Hepatocyte (in vitro differentiated cells): ENCODE measurements around the gene CA11. TPM values are rescaled to one million over a fixed set of nuclear protein-coding genes. Genes with fewer than 3 reads are reported as not detected.

Experiments used
- DNase-seq: peaks from one replicate; pipeline ENCODE4 v3.0.0-alpha.2; 2016; ENCODE audit warnings: low spot score
- H2AFZ ChIP-seq: fragments of 200-600 bp; sonication (generic); 2 replicates; pipeline ENCODE4 v1.6.0; 2016; ENCODE audit warnings: antibody characterized with exemption, mild to moderate bottlenecking
- H3K27ac ChIP-seq: fragments of 200-600 bp; sonication (generic); 2 replicates; pipeline ENCODE4 v1.5.1; 2016; ENCODE audit warnings: mild to moderate bottlenecking
- H3K27me3 ChIP-seq: fragments of 200-600 bp; sonication (generic); 2 replicates; pipeline ENCODE4 v1.6.1; 2016
- H3K36me3 ChIP-seq: fragments of 200-600 bp; sonication (generic); replicated peaks from 2 replicates; pipeline ENCODE4 v1.5.1; 2016; ENCODE audit warnings: low read depth; ENCODE audit not compliant: insufficient read depth
- H3K4me1 ChIP-seq: fragments of 200-600 bp; sonication (generic); 2 replicates; pipeline ENCODE4 v1.5.1; 2016; ENCODE audit warnings: mild to moderate bottlenecking, moderate library complexity; ENCODE audit not compliant: insufficient read depth
- H3K4me2 ChIP-seq: fragments of 200-600 bp; sonication (generic); 2 replicates; pipeline ENCODE4 v1.6.0; 2016
- H3K4me3 ChIP-seq: fragments of 200-600 bp; sonication (generic); 2 replicates; pipeline ENCODE4 v1.5.1; 2016; ENCODE audit warnings: mild to moderate bottlenecking
- H3K79me2 ChIP-seq: fragments of 200-600 bp; sonication (generic); 2 replicates; pipeline ENCODE4 v1.6.0; 2017; ENCODE audit warnings: mild to moderate bottlenecking
- H3K9me2 ChIP-seq: fragments of 200-600 bp; sonication (generic); replicated peaks from 2 replicates; pipeline ENCODE4 v1.6.0; 2017; ENCODE audit warnings: mild to moderate bottlenecking; ENCODE audit not compliant: insufficient read depth
- H3K9me3 ChIP-seq: fragments of 200-600 bp; sonication (generic); 2 replicates; pipeline ENCODE4 v1.5.1; 2016; ENCODE audit warnings: low read depth, mild to moderate bottlenecking
- H4K20me1 ChIP-seq: fragments of 200-600 bp; sonication (generic); 2 replicates; pipeline ENCODE4 v1.6.0; 2016; ENCODE audit warnings: mild to moderate bottlenecking; ENCODE audit not compliant: insufficient read depth, poor library complexity, severe bottlenecking
- EZH2 ChIP-seq: fragments of 200-600 bp; sonication (generic); IDR thresholded peaks from 2 replicates; pipeline ENCODE4 v1.6.1; 2016; ENCODE audit warnings: antibody characterized with exemption, mild to moderate bottlenecking, borderline replicate concordance
- EZH2phosphoT487 ChIP-seq: fragments of 200-600 bp; sonication (generic); IDR thresholded peaks from one replicate; pipeline ENCODE4 v1.6.1; 2018; ENCODE audit warnings: antibody characterized with exemption, mild to moderate bottlenecking, low read depth, moderate library complexity; ENCODE audit not compliant: unreplicated experiment, severe bottlenecking
- WGBS: methylation state at CpG from one replicate; pipeline ENCODE4 v1.1.6; 2016; ENCODE audit warnings: low lambda C conversion rate; ENCODE audit errors: missing lambda C conversion rate; 5-methylcytosine and 5-hydroxymethylcytosine counted together
- polyA plus RNA-seq: library from polyadenylated mRNA; unstranded; fragments of >200 nt; fragmentation: Nextera tagmentation; extraction: Ambion mirVana; gene quantifications from 2 replicates; pipeline ENCODE4 v1.2.1, GENCODE V29; 2016
- total RNA-seq: library from RNA; depleted of rRNA; stranded (reverse); fragments of >200 nt; gene quantifications from 2 replicates; pipeline ENCODE4 v1.2.3, GENCODE V29; 2014
- TF ChIP-seq, protein P1 (sequence below): fragments of 200-600 bp; sonication (generic); IDR thresholded peaks from 2 replicates; pipeline ENCODE4 v1.5.1; 2016; ENCODE audit warnings: antibody characterized with exemption, mild to moderate bottlenecking; ENCODE audit not compliant: poor library complexity

CA11 gene
- total and polyA plus RNA-seq, 2 experiments from 2014 or later = 12.0 to 43.6 TPM

- H4K20me1 ChIP-seq = no peaks in the 10 kb centered on the region
- peak overlapping the region; percentile 90 for H3K27ac ChIP-seq
- TF ChIP-seq EZH2 = no peak
- TF ChIP-seq, protein P1, sequence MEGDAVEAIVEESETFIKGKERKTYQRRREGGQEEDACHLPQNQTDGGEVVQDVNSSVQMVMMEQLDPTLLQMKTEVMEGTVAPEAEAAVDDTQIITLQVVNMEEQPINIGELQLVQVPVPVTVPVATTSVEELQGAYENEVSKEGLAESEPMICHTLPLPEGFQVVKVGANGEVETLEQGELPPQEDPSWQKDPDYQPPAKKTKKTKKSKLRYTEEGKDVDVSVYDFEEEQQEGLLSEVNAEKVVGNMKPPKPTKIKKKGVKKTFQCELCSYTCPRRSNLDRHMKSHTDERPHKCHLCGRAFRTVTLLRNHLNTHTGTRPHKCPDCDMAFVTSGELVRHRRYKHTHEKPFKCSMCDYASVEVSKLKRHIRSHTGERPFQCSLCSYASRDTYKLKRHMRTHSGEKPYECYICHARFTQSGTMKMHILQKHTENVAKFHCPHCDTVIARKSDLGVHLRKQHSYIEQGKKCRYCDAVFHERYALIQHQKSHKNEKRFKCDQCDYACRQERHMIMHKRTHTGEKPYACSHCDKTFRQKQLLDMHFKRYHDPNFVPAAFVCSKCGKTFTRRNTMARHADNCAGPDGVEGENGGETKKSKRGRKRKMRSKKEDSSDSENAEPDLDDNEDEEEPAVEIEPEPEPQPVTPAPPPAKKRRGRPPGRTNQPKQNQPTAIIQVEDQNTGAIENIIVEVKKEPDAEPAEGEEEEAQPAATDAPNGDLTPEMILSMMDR = no peak
- TF ChIP-seq EZH2phosphoT487 = no peak
- 2% methylated on average over 36 of the region's 40 CpGs for WGBS
- peak overlapping the region; percentile 65 for H3K4me3 ChIP-seq
- H3K4me2 ChIP-seq = peak overlapping the region; percentile 82
- no peaks in the 10 kb centered on the region for H3K9me2 ChIP-seq
- H3K36me3 ChIP-seq = no peaks in the 10 kb centered on the region
- no peaks in the 10 kb centered on the region for H3K27me3 ChIP-seq
- peak overlapping the region; percentile 74 for H2AFZ ChIP-seq
- no peaks in the 10 kb centered on the region for H3K9me3 ChIP-seq
- H3K79me2 ChIP-seq = peaks cover 23% of the 10 kb centered on the region
- DNase-seq = peak; percentile 100
- H3K4me1 ChIP-seq = peaks cover 24% of the 10 kb centered on the region
Observed at GRCh38 chr19:48624067-48624594, 21.9 kb downstream of the CA11 start.

DNA sequence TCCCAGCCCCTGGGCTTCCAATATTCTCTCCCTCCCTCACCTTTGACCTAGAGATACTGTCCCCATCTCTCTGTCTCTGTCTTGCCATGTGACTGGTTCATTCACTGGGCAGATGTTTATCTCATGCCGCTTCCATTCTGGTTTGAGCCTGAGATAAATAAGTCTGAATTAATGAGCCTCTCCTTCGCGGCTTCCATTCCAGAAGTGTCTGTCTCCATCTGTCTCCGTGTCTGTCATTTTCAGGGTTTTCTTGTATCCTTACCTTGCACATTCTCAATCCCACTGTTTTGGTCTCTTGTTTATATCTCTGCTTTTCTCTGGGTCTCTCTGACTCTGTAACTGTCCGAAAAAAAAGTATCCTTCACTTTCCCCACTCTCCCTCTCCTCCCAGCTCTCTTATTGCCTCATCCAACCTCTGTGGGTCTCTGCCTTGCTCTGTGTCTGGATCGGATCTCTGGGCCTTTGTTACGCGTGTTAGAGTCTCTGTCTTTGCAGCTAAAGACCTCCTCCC, 22.4 kb downstream of the CA11 start:
- H4K20me1 ChIP-seq = no peaks in the 10 kb centered on the region
- WGBS = 18% methylated on average over 8 of the region's 8 CpGs
- H3K4me2 ChIP-seq = peak overlapping the region; percentile 76
- no peaks in the 10 kb centered on the region for H3K36me3 ChIP-seq
- H3K4me1 ChIP-seq = peaks cover 24% of the 10 kb centered on the region
- H3K27ac ChIP-seq = peak overlapping the region; percentile 87
- no peaks in the 10 kb centered on the region for H3K9me3 ChIP-seq
- DNase-seq = peak; percentile 10
- H2AFZ ChIP-seq = peak overlapping the region; percentile 74
- H3K9me2 ChIP-seq = no peaks in the 10 kb centered on the region
- H3K79me2 ChIP-seq = peaks cover 25% of the 10 kb centered on the region
- H3K27me3 ChIP-seq = no peaks in the 10 kb centered on the region
- H3K4me3 ChIP-seq = peak overlapping the region; percentile 15
- TF ChIP-seq EZH2phosphoT487 = no peak

DNA sequence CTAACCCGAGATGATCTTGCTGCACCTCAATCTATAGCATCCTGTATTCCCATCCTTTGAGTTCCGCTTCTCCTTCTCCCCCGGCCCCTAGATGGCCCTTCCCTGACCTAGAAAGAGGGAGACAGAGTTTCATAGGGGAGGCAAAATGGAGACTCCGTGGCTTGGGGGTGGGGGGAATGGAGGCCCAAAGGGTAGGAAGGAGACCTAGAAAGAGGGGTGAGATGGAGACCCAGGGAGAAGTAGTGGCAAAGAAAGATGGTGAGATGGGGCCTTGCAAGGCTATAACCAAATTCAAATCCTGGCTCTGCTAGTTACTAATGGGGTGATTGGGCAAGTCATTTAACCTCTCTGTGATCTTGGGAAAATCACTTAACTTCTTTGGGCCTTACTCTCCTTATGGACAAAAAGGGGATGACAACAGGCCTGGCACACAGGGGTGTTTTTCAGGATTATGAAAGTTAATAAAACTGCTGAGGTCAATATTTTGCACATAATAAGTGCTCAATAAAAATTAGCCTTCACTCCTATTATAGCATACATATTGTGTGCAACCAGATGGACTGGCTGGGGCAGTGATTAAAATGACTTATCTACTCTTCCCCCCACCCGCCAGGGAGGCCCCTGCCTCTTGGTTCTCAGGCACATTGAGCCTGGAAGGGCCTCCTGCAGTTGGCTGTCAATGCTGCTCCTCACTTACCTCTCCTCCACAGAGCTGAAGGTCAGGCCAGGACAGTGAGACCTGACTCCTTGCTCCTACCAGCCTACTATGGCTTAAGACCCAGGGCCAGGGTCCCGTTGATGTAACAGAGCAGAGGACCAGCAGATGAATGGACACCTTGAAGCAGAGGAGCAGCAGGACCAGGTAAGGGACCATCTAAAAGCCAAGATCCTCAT, 26.0 kb downstream of the CA11 start:
- Histone ChIP-seq H3K36me3 (no peaks in the 10 kb centered on the region), H3K9me3 (no peaks in the 10 kb centered on the region), H3K4me2 (peak overlapping the region; percentile 71), H3K4me1 (peaks cover 36% of the 10 kb centered on the region), H2AFZ (peak overlapping the region; percentile 13), H3K27me3 (no peaks in the 10 kb centered on the region), H3K27ac (peak overlapping the region; percentile 75), H3K9me2 (no peaks in the 10 kb centered on the region), H3K79me2 (peaks cover 38% of the 10 kb centered on the region), H4K20me1 (peaks cover 34% of the 10 kb centered on the region), H3K4me3 (peak overlapping the region; percentile 18)
- DNase-seq = peak; percentile 8
- TF ChIP-seq EZH2 = no peak
- TF ChIP-seq EZH2phosphoT487 = no peak
- TF ChIP-seq, protein P1 = no peak
- 41% methylated on average over 6 of the region's 6 CpGs for WGBS
